HG03439 (cell line): Measurements from ENCODE around the gene MCTP2.

ENCODE experiments used
- ATAC-seq: cut with Tn5 transposase; IDR thresholded peaks from one replicate; pipeline ENCODE4 v1.9.1; 2021; ENCODE audit warnings: mild to moderate bottlenecking, moderate library complexity; ENCODE audit not compliant: unreplicated experiment

Gene MCTP2

DNA sequence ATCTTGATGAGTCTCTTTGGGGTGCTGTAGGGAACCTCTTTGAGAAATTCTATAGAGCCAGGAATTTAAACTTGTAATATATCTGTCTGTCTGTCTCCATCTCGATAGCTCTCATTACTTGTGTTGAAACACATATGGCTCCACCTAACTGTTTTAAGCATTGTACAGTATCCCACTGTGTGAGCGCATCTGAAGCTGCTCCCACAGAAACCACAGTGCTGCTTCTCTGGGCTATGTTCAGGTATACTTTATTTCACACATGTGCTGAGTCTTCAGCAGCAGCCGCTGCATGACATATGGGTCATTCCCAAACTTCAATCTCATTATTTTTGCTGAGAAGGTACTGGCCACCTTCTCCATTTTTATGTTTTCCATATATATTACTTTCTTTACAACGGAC, 63.9 kb downstream of the MCTP2 start:
- ATAC-seq, result no peak

DNA sequence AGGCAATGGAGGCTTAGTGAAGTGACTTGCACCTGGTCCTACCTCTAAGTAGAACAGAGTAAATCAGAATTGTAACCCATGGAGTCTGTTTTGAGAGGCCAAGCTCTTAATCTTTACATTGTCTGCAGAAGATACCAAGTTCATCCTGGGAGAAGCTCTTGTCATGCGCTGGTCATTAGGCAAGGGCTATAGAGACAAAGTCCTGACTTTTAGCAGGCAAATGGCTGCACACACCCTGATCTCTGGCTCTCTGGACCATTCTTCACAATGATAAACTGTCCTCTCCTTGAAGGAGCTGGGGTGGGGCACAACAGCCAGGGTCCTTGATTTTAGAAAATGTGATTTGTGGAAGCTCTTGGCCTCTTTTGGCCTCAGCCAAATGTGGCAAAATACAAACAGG, 65.4 kb downstream of the MCTP2 start:
- ATAC-seq, result no peak

DNA sequence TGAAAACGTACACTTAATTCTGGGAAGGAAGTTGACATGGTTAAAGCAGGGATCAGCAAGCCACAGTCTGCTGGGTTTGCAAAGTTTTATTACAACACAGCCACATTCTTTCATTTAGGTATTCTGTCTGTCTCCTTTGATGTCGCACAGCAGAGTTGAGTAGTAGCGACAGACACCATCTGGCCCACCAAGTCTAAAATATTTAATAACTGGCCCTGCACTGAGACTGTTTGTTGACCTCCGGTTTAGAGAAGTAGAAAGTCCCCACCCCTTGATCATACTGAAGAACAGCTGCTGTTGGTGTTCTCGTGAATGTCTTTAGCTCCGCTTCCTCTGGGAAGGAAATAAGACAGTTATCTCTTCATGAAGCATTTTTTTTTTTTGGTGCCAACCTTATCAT, 66.2 kb downstream of the MCTP2 start:
- ATAC-seq, result no peak

DNA sequence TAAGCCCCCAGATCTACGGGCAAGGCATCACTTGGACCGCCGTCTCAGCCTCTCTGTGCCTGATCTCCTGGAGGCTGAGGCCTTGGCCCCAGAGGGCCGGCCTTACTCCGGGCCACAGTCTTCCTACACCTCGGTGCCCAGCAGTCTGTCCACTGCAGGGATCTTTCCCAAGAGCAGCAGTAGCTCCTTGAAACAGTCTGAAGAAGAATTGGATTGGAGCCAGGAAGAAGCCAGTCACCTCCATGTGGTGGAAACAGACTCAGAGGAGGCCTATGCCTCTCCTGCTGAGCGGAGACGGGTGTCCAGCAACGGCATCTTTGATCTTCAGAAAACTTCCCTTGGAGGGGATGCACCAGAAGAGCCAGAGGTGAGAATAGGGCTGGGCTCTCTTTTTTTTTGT, 67.0 kb downstream of the MCTP2 start:
- ATAC-seq, result no peak

DNA sequence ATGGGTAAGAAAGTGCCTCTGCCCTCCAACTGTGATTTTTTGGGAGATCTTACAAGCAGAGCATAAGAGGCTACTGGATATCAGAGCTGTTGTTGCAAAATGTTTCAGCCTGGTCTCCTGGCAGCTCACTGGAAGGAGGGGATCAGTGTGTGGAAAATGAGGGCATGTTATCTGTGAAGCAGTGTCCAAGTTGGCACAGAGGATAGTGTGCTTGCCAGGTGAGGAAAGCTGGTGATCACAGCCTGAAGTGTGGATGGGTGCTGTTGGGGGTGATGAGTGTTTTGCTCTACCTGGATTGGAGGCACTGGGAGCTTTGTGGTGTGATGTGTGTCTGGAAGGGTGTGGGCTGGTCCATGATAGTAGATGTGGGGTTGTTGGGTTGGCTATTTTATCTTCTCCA, 69.3 kb downstream of the MCTP2 start:
- no peak for ATAC-seq

DNA sequence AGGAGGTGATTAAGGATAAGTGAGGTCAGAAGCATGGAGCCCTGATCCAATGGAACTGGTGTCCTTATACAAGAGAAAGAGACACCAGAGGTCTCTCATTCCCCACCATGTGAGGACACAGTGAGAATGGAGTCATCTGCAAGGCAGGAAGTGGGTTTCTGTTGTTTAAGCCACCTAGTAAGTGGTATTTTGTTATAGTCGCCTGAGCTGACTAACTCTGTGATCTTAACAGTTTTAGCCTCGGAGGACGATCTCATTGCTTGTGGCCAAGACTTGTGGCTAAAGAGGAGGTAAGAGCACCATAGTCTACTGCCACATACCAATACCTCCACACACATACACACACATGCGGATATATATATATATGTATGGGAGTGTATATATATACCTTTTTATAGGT, 73.8 kb downstream of the MCTP2 start:
- no peak for ATAC-seq

DNA sequence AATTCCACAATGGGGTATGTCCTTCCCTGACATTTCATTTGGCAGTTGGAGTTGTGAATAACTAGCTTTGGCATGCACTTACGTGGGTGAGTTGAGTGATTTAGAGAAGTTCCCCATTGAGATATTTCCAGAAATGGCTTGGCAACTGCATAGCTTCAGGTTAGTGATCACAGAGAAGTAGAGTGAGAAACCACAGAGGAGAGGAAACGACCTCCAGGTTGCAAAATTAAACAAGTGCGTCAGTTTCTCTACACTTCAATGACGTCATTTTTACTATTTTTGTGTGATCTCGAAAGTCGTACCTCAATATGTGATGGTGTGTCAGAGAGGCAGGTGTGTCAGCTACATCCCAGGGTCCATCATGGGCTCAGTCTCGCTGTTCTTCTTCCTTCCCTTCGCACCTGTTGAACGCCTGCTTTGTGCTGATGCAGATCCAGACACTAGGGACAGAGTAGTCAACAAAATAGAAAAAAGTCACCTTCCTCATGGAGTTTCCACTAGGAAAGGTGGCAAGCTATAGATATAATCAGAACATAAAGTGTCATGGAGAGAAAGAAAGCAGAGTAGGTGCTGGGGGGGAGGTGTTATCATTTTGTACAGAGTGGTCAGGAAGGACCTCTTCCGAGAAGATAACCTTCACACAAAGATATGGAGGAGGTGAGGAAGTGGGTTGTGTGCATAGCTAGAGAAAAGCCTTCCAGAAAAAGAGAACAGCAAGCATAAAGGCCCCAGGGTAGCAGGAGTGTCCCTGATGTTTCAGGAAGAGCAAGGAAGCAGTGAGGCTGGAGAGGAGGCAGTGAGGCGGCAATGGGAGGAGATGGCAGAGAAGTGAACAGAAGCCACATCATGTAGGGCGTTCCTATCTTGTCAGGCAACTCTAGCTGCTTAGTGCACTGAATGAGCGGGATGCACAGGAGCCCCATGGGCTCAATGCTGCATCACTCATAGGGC, 75.6 kb downstream of the MCTP2 start:
- ATAC-seq, result peak; percentile 88

DNA sequence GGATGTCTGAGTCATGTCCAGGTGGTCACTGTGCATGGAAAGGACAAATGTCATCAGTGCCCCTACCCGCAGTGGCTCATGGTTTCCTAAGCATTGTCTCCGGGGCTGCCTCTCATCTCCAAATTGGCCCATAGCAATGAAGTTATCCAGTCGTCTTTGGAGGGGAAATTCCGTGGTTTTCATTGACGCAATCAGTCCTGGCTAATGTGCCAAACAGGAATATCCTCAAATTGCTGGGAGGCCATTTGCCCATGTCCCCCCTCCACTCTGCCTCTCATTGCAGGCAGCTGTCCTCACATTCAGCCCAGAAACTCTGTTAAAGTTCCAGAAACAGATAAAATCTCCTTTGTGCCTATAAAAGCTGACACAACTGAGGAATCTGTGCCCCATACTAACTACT, 81.6 kb downstream of the MCTP2 start:
- ATAC-seq, result no peak

DNA sequence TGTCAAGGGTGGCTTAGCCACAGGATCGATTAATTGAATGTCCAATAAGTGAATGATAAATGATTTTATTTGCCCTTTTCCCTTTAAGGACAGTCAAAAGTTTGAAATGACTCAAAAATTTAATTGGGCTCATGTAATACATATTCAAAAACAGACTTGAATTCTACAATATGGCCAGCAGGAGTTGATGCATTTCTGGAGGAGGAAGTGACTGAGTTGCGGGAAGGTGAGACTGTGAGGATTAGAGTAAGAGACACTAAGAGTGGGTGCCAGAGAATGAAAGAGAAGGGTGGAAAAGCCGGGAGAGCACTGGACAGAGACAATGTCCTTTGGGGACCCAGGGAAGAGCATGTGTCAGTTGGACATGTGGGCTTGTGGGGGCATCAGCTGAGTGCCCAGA, 83.3 kb downstream of the MCTP2 start:
- ATAC-seq, result no peak

DNA sequence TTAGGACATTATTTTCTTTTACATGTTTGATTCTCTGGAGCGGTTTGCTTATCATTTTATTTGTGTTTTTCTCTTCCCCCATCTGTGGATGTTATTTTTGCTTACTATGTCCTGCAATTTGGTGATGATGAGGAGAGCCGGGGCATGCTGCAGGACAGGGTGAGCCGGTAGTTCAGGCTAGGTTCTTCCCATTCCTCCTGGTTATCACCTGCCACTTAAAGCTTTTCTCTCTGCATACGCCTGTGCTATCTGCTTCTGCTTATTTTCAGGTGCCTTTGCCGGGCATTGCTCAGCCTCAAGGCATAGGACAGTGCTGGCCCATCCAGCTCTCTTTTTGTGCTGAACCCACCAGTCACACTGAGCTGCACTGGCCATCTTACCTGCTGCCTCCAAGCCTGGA, 85.8 kb downstream of the MCTP2 start:
- ATAC-seq, result no peak

DNA sequence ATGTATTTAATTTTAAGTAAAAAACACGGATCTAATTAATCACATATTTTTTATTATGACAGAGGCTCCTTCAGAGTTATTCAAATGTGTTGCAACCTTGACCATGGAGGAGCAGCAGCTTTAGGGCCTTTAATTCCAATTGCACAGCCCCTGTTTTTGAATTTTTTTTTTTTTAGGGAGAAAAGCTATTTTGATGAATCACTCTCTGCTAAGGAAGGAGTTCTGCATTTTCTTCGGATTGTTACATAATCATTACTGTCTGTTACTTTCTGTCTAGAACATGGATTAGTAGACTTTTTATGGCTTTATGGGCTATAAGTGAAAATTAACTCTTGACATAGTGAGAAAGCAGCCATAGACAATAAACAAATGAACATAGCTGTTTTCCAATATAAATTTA, 90.8 kb downstream of the MCTP2 start:
- no peak for ATAC-seq

DNA sequence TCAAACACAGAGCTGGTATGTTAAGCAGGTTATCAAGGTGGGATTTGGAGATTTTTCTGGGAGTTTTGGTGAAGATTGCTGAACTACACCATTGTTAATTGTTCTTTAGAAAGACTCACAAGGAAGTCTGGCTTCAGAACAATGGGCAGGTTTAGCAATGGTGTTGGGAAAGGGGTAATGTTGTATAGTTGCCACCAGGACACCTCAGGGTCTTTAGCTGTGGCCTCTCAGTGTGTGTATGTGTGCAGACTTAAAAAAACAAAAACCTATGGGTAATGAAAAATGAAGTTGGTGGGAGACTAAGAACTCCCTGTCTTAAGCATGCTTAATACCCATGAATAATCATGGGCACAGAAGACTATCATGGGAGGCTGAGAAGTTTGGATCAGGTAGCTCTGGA, 91.7 kb downstream of the MCTP2 start:
- ATAC-seq, result no peak

DNA sequence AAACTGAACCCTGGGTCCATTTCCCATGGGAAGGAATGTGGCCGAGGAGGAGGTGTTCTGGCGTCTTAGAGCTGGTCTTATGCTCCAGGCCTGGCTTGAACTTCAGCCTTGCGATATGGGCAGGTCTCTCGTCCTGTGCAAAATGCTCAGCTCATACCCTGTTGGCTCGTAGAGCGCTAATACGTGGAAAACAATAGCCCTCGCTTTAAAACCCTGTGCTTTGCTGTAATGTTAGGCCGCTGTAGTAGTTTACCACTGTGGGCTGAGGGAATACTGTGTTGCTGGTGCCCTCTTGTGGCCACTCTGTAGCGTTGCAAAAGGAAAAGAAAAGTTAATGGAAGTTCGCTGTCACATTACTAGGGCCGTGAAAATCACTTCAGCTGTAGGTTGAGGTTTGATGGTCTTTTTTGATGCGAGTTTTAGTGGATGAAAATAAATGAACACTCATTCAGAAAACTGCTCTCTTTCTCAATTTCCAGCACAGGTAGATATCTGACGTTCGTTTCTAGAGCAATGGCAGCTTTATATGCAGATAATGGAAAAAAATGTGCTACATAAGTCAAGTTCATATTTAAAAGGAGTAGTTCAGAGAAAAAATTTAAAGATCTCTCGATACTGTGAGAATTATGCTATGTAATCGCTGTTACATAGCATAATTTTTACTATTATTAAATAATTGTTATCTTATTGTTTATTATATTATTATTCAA, 92.9 kb downstream of the MCTP2 start:
- ATAC-seq, result peak; percentile 80

DNA sequence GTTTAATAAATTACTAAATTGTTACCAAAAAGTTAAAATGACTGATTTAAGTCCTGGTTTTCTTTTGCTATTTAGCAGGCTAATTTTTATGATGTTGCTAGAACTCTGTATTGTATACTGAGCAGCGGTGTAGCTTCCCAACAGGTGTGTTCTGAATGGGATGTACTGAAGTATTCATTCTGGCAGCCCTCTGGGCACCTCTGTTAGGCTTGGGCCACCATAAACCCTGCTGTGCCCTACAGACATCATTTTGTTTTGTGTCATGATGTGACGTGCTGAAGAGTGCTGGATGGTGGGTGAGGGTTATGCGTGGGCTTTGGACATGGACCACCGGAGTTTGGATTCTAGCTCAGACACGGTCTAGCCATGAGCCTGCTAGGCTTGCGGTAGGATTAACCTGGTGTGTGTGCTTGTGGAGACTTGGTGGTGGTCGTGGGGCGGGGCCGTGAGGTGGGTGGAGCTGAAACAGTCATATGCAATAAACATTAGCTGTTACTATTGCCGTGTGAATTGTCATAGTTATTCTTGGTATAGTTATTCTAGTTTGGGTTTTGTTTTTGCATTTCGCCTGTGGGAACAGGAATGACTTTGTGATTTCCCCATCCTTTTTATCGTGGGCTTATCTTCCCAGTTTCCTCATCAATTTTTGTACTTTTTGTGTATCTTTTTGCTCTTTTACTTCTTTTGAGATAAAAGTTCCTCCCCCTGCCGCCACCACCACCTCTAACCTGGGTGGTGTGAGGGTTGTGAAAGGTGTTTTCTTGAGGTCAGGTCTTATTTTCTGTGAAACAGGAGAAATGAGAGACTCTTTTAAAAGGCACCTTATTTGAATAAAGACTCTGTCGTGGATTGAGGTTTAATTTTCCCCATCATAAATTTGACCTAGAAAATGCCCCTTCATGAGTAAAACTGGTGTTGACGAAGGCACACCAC, 93.7 kb downstream of the MCTP2 start:
- ATAC-seq, result no peak

DNA sequence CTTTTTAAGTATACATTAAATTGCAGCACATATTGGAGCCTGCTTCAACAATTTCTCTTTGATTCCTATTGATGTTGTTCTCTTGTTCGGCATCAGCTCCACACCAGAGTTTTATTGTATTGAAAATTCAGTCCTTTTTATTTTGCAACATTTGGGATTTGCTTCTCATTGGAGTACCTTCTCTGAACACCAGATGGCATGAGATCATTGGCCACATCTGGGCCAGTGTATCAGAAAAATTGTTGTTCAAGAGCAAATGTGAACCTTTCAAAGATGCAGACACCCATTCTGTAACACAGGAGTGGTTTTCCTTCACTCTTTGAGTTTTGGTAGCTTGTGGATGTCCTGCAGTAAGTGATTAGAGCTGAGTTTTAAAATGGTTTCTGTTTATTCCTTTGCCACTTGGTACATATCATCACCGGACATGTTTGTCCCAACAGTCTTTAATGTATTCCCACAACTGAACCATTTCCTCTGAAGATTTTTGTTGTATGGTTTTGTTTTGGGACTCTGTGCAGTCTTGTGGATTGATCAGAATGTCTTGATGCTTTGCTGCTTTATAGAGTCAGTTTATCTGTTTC, 96.1 kb downstream of the MCTP2 start:
- ATAC-seq, result no peak

DNA sequence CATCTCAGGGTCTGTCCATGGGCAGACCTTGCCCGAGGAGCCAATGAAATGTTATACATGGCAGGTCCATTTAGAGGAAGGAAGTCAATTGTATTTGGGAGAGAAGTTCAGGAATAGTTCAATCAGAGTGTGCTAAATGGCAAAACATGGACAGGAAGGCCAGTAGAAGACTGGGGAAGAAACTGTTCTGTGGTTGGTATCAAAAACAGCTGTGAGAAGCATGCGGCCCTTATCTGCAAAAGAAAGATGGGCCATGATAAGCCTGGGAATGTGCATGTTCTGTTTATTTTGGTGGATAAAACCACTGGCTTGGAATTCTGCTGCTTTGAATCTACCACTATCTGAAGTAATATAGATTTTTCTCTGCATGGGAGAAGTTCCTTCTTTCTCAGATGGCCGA, 100.4 kb downstream of the MCTP2 start:
- ATAC-seq, result no peak

DNA sequence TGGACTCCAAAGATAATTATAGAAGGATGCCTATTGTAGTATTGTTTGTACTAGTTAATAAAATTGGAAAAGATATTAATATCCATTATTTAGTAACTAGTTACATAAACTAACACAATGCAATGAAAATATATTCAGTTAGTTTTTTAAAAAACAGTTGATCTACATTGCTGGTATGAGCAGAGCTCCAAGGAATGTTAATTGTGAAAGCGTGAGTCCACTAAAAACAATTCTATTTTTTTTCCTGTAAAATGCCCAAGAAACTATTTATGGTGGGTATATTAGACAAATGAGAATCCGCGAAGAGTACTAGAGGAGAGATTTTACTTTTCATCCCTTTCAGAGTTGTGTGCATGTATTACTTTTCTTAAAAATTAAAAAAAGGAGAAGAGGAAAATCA, 104.3 kb downstream of the MCTP2 start:
- no peak for ATAC-seq

DNA sequence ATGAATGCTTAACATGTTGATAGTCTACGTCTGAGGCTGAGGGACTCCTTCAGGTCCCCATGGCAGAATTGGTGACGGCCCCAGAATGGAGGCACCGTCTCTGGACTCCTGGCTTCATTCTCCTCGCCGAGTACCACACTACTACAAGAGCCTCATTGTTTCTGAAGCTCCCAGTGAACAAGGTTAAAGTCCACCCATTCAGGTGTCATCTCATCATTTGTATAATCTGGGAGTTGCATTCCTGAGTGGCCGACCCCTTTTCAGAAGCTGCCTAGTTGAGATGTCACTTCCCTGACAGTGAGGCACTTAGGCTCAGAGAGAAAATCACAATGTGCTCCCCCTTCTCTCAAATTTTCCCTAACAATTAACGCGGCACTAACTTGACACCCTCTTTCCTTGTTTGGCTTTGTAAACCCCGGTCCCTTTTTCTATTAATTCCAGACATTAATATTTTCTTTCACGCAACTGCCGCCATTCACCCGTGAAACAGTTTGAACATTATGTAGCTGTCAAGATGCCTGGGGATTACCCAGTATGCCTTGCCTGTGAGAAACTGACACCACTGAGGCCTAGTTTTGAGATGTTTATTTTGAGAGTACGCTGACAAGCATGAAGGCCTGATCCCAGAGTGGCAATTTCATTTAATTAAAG, 105.6 kb downstream of the MCTP2 start:
- ATAC-seq, result no peak

DNA sequence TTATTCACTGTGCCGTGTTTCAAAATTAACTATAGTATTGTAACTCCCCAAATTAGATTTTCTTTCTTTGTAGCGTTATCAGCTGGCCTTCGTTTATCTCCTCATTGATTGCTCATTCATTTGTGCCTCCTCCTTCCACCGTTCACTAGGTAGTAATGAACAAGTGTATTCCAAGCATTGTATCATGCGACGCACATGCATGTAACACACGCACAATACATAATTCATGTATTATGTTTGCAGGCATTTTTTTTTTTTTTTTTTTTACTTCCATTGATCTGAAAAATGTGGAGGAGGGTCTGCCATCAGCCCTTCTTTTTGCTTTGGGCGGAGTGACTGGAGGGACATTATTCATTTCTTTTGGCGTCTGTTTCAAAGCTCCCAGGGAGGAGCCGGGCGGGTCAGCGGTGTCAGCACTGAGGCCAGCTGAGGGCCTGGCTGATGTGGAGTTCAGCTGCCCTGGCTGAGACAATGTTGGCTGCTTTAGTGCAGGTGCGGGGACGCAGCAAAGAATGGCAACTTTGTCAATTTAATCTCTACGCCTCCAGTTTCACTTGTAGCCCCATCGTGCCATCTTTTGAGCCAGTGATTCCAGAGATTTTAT, 107.0 kb downstream of the MCTP2 start:
- no peak for ATAC-seq

DNA sequence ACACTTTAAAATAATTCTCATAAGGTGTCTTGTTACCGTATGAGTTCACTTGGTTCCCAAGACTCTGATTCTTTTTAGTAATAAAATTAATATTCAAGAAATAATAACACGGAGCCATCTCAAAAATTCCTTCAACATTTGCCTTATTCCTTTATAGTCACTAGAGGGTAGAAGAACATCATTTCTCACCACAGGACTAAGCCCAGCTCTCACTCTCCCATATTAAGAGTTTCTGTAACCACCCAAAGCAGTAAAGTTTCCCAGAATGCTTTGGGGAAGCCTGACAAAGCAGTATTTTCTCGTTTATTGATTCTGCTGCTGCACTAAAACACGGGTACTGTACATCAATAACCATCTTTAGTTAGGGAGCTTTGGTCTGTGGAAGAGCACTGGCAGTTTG, 114.9 kb downstream of the MCTP2 start:
- ATAC-seq, result no peak
